ENCODE results near the gene MCU.

GRCh38 chr10:72790216-72790990 lies 98.5 kb downstream of the MCU start:
- TF ChIP-seq FOXA1 (IDR thresholded peaks at IDR 0.05) (no peak), CTBP1 (IDR thresholded peaks at IDR 0.05; ENCODE audit: borderline replicate concordance) (no peak), BHLHE40 (IDR thresholded peaks at IDR 0.05; ENCODE audit: borderline replicate concordance) (no peak), SP1 (IDR thresholded peaks at IDR 0.05) (no peak), SUZ12 (IDR thresholded peaks at IDR 0.05) (no peak), FOXM1 (IDR thresholded peaks at IDR 0.05; ENCODE audit: borderline replicate concordance) (no peak), L3MBTL2 (conservative IDR thresholded peaks at IDR 0.05) (no peak), ZNF384 (IDR thresholded peaks at IDR 0.05) (no peak), FOXK2 (IDR thresholded peaks at IDR 0.05) (no peak)

All from HEK293T (cell line).